Neural progenitor cell (in vitro differentiated cells): ENCODE measurements around the gene GALK2. TPM values are rescaled to one million over a fixed set of nuclear protein-coding genes. Genes with fewer than 3 reads are reported as not detected.
"Not testable (repeated sequence)": the region's sequence is repeated elsewhere in the genome, so short reads cannot be mapped to it uniquely, and the experiment has no call there.

Source experiments
- DNase-seq: peaks from one replicate; pipeline ENCODE4 v3.0.0-alpha.2; 2016; ENCODE audit warnings: low spot score
- H2AFZ ChIP-seq: fragments of 200-600 bp; sonication (generic); replicated peaks from 2 replicates; pipeline ENCODE4 v1.6.1; 2016; ENCODE audit warnings: antibody characterized with exemption
- H3F3A ChIP-seq: fragments of 200-600 bp; sonication (generic); 2 replicates; pipeline ENCODE4 v1.6.1; 2016; ENCODE audit warnings: antibody characterized with exemption, low read depth
- H3K27ac ChIP-seq: fragments of 200-600 bp; sonication (generic); 2 replicates; pipeline ENCODE4 v1.5.1; 2016; ENCODE audit warnings: mild to moderate bottlenecking
- H3K27me3 ChIP-seq: fragments of 200-600 bp; sonication (generic); 2 replicates; pipeline ENCODE4 v1.6.1; 2016; ENCODE audit warnings: mild to moderate bottlenecking, moderate library complexity
- H3K36me3 ChIP-seq: fragments of 200-600 bp; sonication (generic); 2 replicates; pipeline ENCODE4 v1.5.1; 2016
- H3K4me1 ChIP-seq: fragments of 200-600 bp; sonication (generic); 2 replicates; pipeline ENCODE4 v1.6.1; 2016; ENCODE audit warnings: mixed run types
- H3K4me2 ChIP-seq: fragments of 200-600 bp; sonication (generic); 2 replicates; pipeline ENCODE4 v1.6.1; 2016
- H3K4me3 ChIP-seq: fragments of 200-600 bp; sonication (generic); 2 replicates; pipeline ENCODE4 v1.5.1; 2016
- H3K79me2 ChIP-seq: fragments of 200-600 bp; sonication (generic); 2 replicates; pipeline ENCODE4 v1.6.1; 2016; ENCODE audit warnings: low read depth
- H3K9ac ChIP-seq: fragments of 200-600 bp; sonication (generic); 2 replicates; pipeline ENCODE4 v1.6.1; 2016
- H3K9me3 ChIP-seq: fragments of 200-600 bp; sonication (generic); 2 replicates; pipeline ENCODE4 v1.5.1; 2016; ENCODE audit warnings: low read depth
- H4K20me1 ChIP-seq: fragments of 200-600 bp; sonication (generic); 2 replicates; pipeline ENCODE4 v1.6.1; 2016; ENCODE audit warnings: low read depth
- H3K27ac Mint-ChIP-seq: 3 replicates; pipeline ENCODE4 v1.8.0; 2021; ENCODE audit warnings: mixed read lengths
- H3K27me3 Mint-ChIP-seq: 2 replicates; pipeline ENCODE4 v1.8.0; 2022; ENCODE audit warnings: low read depth, mild to moderate bottlenecking, inconsistent platforms, moderate library complexity, mixed read lengths; ENCODE audit not compliant: insufficient read depth
- H3K36me3 Mint-ChIP-seq: 3 replicates; pipeline ENCODE4 v1.8.0; 2021; ENCODE audit warnings: mixed read lengths
- H3K4me1 Mint-ChIP-seq: 3 replicates; pipeline ENCODE4 v1.8.0; 2021; ENCODE audit warnings: mixed read lengths
- H3K4me3 Mint-ChIP-seq: 3 replicates; pipeline ENCODE4 v1.8.0; 2021; ENCODE audit warnings: mild to moderate bottlenecking, moderate library complexity, mixed read lengths
- H3K9me3 Mint-ChIP-seq: 3 replicates; pipeline ENCODE4 v1.8.0; 2020; ENCODE audit warnings: mixed read lengths
- CTCF ChIP-seq: fragments of 200-600 bp; sonication (generic); IDR thresholded peaks from 2 replicates; pipeline ENCODE4 v1.5.1; 2017; ENCODE audit warnings: antibody characterized with exemption, mild to moderate bottlenecking
- EZH2 ChIP-seq: fragments of 200-600 bp; sonication (generic); IDR thresholded peaks from 2 replicates; pipeline ENCODE4 v1.6.1; 2017; ENCODE audit warnings: antibody characterized with exemption, mild to moderate bottlenecking, moderate library complexity
- EZH2phosphoT487 ChIP-seq: fragments of 200-600 bp; sonication (generic); IDR thresholded peaks from 2 replicates; pipeline ENCODE4 v1.6.1; 2017; ENCODE audit warnings: antibody characterized with exemption
- total RNA-seq: library from RNA; depleted of rRNA; stranded (reverse); fragments of >200 nt; gene quantifications from 2 replicates; pipeline ENCODE4 v1.2.3, GENCODE V29; 2015; ENCODE audit warnings: low replicate concordance

Gene GALK2
- total RNA-seq, 1 donor from 2014 or later: 19.0 TPM

GRCh38 chr15:49247556-49248110 is 77.6 kb downstream of the GALK2 start:
- H3K36me3 Mint-ChIP-seq: peaks cover 9% of the 10 kb centered on the region
- Histone ChIP-seq H3K79me2 (no peaks in the 10 kb centered on the region), H3K9me3 (no peaks in the 10 kb centered on the region), H4K20me1 (no peaks in the 10 kb centered on the region), H3K4me1 (peaks cover 11% of the 10 kb centered on the region), H3K36me3 (no peaks in the 10 kb centered on the region), H3F3A (no peaks in the 10 kb centered on the region), H2AFZ (no peak overlapping the region), H3K4me3 (no peak overlapping the region), H3K4me2 (no peak overlapping the region), H3K27ac (peak overlapping the region; percentile 1), H3K9ac (no peak overlapping the region), H3K27me3 (no peaks in the 10 kb centered on the region)
- no peak for TF ChIP-seq EZH2phosphoT487
- TF ChIP-seq EZH2: no peak
- TF ChIP-seq CTCF: no peak
- no peak overlapping the region for H3K4me3 Mint-ChIP-seq
- H3K4me1 Mint-ChIP-seq: no peaks in the 10 kb centered on the region
- H3K9me3 Mint-ChIP-seq: no peaks in the 10 kb centered on the region
- no peak overlapping the region for H3K27ac Mint-ChIP-seq
- no peaks in the 10 kb centered on the region for H3K27me3 Mint-ChIP-seq
- no peak for DNase-seq

- no peak for TF ChIP-seq EZH2phosphoT487
- TF ChIP-seq CTCF: no peak
- no peak for TF ChIP-seq EZH2
- no peak overlapping the region for H3K27ac Mint-ChIP-seq
- no peaks in the 10 kb centered on the region for H3K27me3 Mint-ChIP-seq
- H3K36me3 ChIP-seq: no peaks in the 10 kb centered on the region
- H3K4me1 ChIP-seq: peaks cover 11% of the 10 kb centered on the region
- H3K4me2 ChIP-seq: no peak overlapping the region
- H3K36me3 Mint-ChIP-seq: peaks cover 9% of the 10 kb centered on the region
- H4K20me1 ChIP-seq: no peaks in the 10 kb centered on the region
- no peak overlapping the region for H2AFZ ChIP-seq
- H3K4me1 Mint-ChIP-seq: no peaks in the 10 kb centered on the region
- no peak overlapping the region for H3K27ac ChIP-seq
- H3K9ac ChIP-seq: no peak overlapping the region
- DNase-seq: no peak
- H3K9me3 ChIP-seq: no peaks in the 10 kb centered on the region
- H3F3A ChIP-seq: no peaks in the 10 kb centered on the region
- no peak overlapping the region for H3K4me3 Mint-ChIP-seq
- H3K9me3 Mint-ChIP-seq: no peaks in the 10 kb centered on the region
- no peaks in the 10 kb centered on the region for H3K27me3 ChIP-seq
- H3K4me3 ChIP-seq: no peak overlapping the region
- H3K79me2 ChIP-seq: no peaks in the 10 kb centered on the region
These were observed 78.2 kb downstream of the GALK2 start for GRCh38 chr15:49248291-49248690.

GRCh38 chr15:49255966-49256759 is 86.1 kb downstream of the GALK2 start:
- H3K4me1 Mint-ChIP-seq: no peaks in the 10 kb centered on the region
- Histone ChIP-seq H3K4me1 (no peaks in the 10 kb centered on the region), H3K4me2 (no peak overlapping the region), H3K79me2 (no peaks in the 10 kb centered on the region), H3K9ac (no peak overlapping the region), H2AFZ (no peak overlapping the region), H3K27ac (no peak overlapping the region), H3K36me3 (no peaks in the 10 kb centered on the region), H3K4me3 (no peak overlapping the region), H3K27me3 (no peaks in the 10 kb centered on the region), H3F3A (no peaks in the 10 kb centered on the region), H3K9me3 (no peaks in the 10 kb centered on the region), H4K20me1 (no peaks in the 10 kb centered on the region)
- H3K9me3 Mint-ChIP-seq: peaks cover 2% of the 10 kb centered on the region
- H3K4me3 Mint-ChIP-seq: no peak overlapping the region
- H3K27me3 Mint-ChIP-seq: no peaks in the 10 kb centered on the region
- no peaks in the 10 kb centered on the region for H3K36me3 Mint-ChIP-seq
- DNase-seq: no peak
- no peak overlapping the region for H3K27ac Mint-ChIP-seq
- no peak for TF ChIP-seq CTCF
- no peak for TF ChIP-seq EZH2phosphoT487
- TF ChIP-seq EZH2: no peak

GRCh38 chr15:49265117-49265516 is 95.1 kb downstream of the GALK2 start:
- not testable (repeated sequence) for H3K27ac Mint-ChIP-seq, H2AFZ ChIP-seq, H3K4me3 ChIP-seq, H3K27me3 Mint-ChIP-seq, H3K36me3 Mint-ChIP-seq, H3K4me1 ChIP-seq, H3K36me3 ChIP-seq, H3F3A ChIP-seq, H3K27ac ChIP-seq, H3K4me3 Mint-ChIP-seq, H3K4me2 ChIP-seq, H3K4me1 Mint-ChIP-seq, H3K9ac ChIP-seq, H3K9me3 ChIP-seq, H3K79me2 ChIP-seq, DNase-seq, H4K20me1 ChIP-seq, H3K27me3 ChIP-seq
- H3K9me3 Mint-ChIP-seq: peaks cover 11% of the 10 kb centered on the region
